ENCODE results near the gene SPNS3.

SPNS3 gene

GRCh38 chr17:4535667-4536258, 102.0 kb downstream of the SPNS3 start:
- DNase-seq (ENCODE audit: insufficient read length, low spot score): no peak
- FAIRE-seq: no peak
- TF ChIP-seq, protein P1, sequence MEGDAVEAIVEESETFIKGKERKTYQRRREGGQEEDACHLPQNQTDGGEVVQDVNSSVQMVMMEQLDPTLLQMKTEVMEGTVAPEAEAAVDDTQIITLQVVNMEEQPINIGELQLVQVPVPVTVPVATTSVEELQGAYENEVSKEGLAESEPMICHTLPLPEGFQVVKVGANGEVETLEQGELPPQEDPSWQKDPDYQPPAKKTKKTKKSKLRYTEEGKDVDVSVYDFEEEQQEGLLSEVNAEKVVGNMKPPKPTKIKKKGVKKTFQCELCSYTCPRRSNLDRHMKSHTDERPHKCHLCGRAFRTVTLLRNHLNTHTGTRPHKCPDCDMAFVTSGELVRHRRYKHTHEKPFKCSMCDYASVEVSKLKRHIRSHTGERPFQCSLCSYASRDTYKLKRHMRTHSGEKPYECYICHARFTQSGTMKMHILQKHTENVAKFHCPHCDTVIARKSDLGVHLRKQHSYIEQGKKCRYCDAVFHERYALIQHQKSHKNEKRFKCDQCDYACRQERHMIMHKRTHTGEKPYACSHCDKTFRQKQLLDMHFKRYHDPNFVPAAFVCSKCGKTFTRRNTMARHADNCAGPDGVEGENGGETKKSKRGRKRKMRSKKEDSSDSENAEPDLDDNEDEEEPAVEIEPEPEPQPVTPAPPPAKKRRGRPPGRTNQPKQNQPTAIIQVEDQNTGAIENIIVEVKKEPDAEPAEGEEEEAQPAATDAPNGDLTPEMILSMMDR (IDR thresholded peaks at IDR 0.05; ENCODE audit: insufficient read depth, missing control alignments): no peak

- TF ChIP-seq, protein P1 (IDR thresholded peaks at IDR 0.05; ENCODE audit: insufficient read depth, missing control alignments): no peak
- FAIRE-seq (no peak), DNase-seq (ENCODE audit: insufficient read length, low spot score) (no peak)
Measured at GRCh38 chr17:4536259-4536741, 102.6 kb downstream of the SPNS3 start.

- TF ChIP-seq, protein P1 (IDR thresholded peaks at IDR 0.05; ENCODE audit: insufficient read depth, missing control alignments): no peak
- DNase-seq (ENCODE audit: insufficient read length, low spot score) (no peak), FAIRE-seq (no peak)
Measured at GRCh38 chr17:4536742-4537411, 103.1 kb downstream of the SPNS3 start.

Data from D721Med (cell line).